HepG2 (cell line): Measurements from ENCODE around the gene FOXS1. TPM values are rescaled to one million over a fixed set of nuclear protein-coding genes. Genes with fewer than 3 reads are reported as not detected.
A peak's percentile ranks its signal among the peaks of the same experiment; 100 is the strongest.

Experiments used
- CBX2 ChIP-seq, 2 experiments: fragments of 200-600 bp in 1 of 2; sonication (generic); formaldehyde crosslinking in 1 of 2; IDR thresholded peaks; 2 replicates each; pipeline versions ENCODE4 v1.7.0 to v1.8.1; 2018 to 2022; ENCODE audit warnings: low read depth in 2 of 2, low read length in 1 of 2, mild to moderate bottlenecking in 1 of 2, missing genetic modification reagents in 1 of 2
- FOSL1 ChIP-seq: sonication (generic); formaldehyde crosslinking; IDR thresholded peaks from 2 replicates; pipeline ENCODE4 v1.9.0; 2021; ENCODE audit warnings: missing genetic modification reagents, borderline replicate concordance
- THAP9 ChIP-seq: sonication (generic); formaldehyde crosslinking; IDR thresholded peaks from 2 replicates; pipeline ENCODE4; 2020; ENCODE audit warnings: missing genetic modification reagents, mild to moderate bottlenecking, borderline replicate concordance
- ZBTB40 ChIP-seq, 2 experiments: fragments of 450-650 bp in 1 of 2; sonication (generic) in 1 of 2; formaldehyde crosslinking in 1 of 2; IDR thresholded peaks; 2 replicates each; pipeline versions ENCODE4 v1.6.1 to v1.8.0; 2016 to 2022; ENCODE audit warnings: antibody characterized with exemption in 1 of 2, mild to moderate bottlenecking in 1 of 2, missing genetic modification reagents in 1 of 2
- ZNF20 ChIP-seq: sonication (generic); formaldehyde crosslinking; IDR thresholded peaks from 2 replicates; pipeline ENCODE4 v1.4.0; 2020; ENCODE audit warnings: mild to moderate bottlenecking, moderate library complexity, missing genetic modification reagents
- ZNF460 ChIP-seq: sonication (generic); formaldehyde crosslinking; IDR thresholded peaks from 2 replicates; pipeline ENCODE4 v1.5.1; 2020; ENCODE audit warnings: missing genetic modification reagents, mild to moderate bottlenecking, borderline replicate concordance
- ZNF737 ChIP-seq: sonication (generic); formaldehyde crosslinking; IDR thresholded peaks from 2 replicates; pipeline ENCODE4 v1.5.0; 2020; ENCODE audit warnings: missing genetic modification reagents, mild to moderate bottlenecking, borderline replicate concordance
- polyA plus RNA-seq, 8 experiments: library from polyadenylated mRNA; depleted of rRNA in 3 of 8; stranded (reverse) in 7 of 8; unstranded in 1 of 8; fragments of >200 nt; fragmentation: Illumina TruSeq in 4 of 8; extraction: Trizol in 4 of 8; gene quantifications; 2 replicates each; pipeline versions ENCODE4 v1.2.1 to v1.2.3, GENCODE V29; 2011 to 2016; ENCODE audit warnings: low read depth in 4 of 8, missing spikeins in 1 of 8, mixed read lengths in 1 of 8; ENCODE audit not compliant: insufficient read depth in 1 of 8
- total RNA-seq, 5 experiments: library from RNA; depleted of rRNA; stranded (reverse); fragments of >200 nt; fragmentation: Illumina TruSeq; extraction: Trizol; gene quantifications; 2 replicates each; pipeline ENCODE4 v1.2.3, GENCODE V29; 2016; ENCODE audit warnings: low read depth in 1 of 5
- TF ChIP-seq, protein P1 (sequence below): fragments of 450-650 bp; IDR thresholded peaks from 2 replicates; pipeline ENCODE4 v1.6.1; 2016
- TF ChIP-seq, protein P2 (sequence below): sonication (generic); formaldehyde crosslinking; conservative IDR thresholded peaks from 2 replicates; pipeline ENCODE4 v1.4.0; 2020; ENCODE audit warnings: missing genetic modification reagents

Gene FOXS1
- total and polyA plus RNA-seq, 2 of the 13 experiments (the other 11 are each of a cell fraction or from before 2014, with no cell fraction given), result not detected

GRCh38 chr20:31879143-31879987, 34.0 kb upstream of the FOXS1 start (continued):
- peak; percentile 86; the same call in 1 of the 2 replicates for TF ChIP-seq THAP9 (CRISPR knock-in tag)
- TF ChIP-seq ZNF737 (CRISPR knock-in tag), result 0 out of 2 replicates have a peak, but pooled peaks have one; percentile 80
- no peak for TF ChIP-seq ZBTB40 (IDR thresholded peaks at IDR 0.05)
- TF ChIP-seq ZBTB40 (CRISPR knock-in tag; IDR thresholded peaks at IDR 0.05), result peak; percentile 28; the same call in 1 of the 2 replicates
- TF ChIP-seq, protein P1, sequence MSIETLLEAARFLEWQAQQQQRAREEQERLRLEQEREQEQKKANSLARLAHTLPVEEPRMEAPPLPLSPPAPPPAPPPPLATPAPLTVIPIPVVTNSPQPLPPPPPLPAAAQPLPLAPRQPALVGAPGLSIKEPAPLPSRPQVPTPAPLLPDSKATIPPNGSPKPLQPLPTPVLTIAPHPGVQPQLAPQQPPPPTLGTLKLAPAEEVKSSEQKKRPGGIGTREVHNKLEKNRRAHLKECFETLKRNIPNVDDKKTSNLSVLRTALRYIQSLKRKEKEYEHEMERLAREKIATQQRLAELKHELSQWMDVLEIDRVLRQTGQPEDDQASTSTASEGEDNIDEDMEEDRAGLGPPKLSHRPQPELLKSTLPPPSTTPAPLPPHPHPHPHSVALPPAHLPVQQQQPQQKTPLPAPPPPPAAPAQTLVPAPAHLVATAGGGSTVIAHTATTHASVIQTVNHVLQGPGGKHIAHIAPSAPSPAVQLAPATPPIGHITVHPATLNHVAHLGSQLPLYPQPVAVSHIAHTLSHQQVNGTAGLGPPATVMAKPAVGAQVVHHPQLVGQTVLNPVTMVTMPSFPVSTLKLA, result peak; percentile 94
- TF ChIP-seq ZNF20 (CRISPR knock-in tag), result no peak
- TF ChIP-seq ZNF460 (CRISPR knock-in tag), result peak; percentile 50; the same call in 1 of the 2 replicates
- TF ChIP-seq CBX2 (IDR thresholded peaks at IDR 0.05; ENCODE audit: low read depth, low read length), result peak; percentile 99; the same call in 1 of the 2 replicates
- no peak for TF ChIP-seq CBX2 (CRISPR knock-in tag; IDR thresholded peaks at IDR 0.05; ENCODE audit: low read depth)
- TF ChIP-seq FOSL1 (CRISPR knock-in tag), result no peak
- TF ChIP-seq, protein P2, sequence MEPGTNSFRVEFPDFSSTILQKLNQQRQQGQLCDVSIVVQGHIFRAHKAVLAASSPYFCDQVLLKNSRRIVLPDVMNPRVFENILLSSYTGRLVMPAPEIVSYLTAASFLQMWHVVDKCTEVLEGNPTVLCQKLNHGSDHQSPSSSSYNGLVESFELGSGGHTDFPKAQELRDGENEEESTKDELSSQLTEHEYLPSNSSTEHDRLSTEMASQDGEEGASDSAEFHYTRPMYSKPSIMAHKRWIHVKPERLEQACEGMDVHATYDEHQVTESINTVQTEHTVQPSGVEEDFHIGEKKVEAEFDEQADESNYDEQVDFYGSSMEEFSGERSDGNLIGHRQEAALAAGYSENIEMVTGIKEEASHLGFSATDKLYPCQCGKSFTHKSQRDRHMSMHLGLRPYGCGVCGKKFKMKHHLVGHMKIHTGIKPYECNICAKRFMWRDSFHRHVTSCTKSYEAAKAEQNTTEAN (CRISPR knock-in tag), result 0 out of 2 replicates have a peak, but pooled peaks have one; percentile 32
